ENCODE results near the gene PHF20. TPM values are rescaled to one million over a fixed set of nuclear protein-coding genes. Genes with fewer than 3 reads are reported as not detected.
A peak's percentile ranks its signal among the peaks of the same experiment; 100 is the strongest.

Gene PHF20
- polyA plus RNA-seq, 3 donors = 54.7 to 78.2 (median 73.6) TPM

- intact Hi-C loops (cut with micrococcal nuclease) = no loop called here
- peaks cover 94% of the 10 kb centered on the region for H3K79me2 ChIP-seq (ENCODE audit: insufficient read depth, low read length)
- H3K27me3 ChIP-seq (ENCODE audit: control insufficient read depth in 2 of 2, insufficient read depth in 2 of 2, low read length in 2 of 2) = no peaks in the 10 kb centered on the region
- H4K20me1 ChIP-seq (ENCODE audit: insufficient read depth, low read length) = peaks cover 100% of the 10 kb centered on the region
- peaks cover 0 to 5% (median 0%) of the 10 kb centered on the region in 3 donors for H3K27me3 Mint-ChIP-seq (ENCODE audit: low read depth in 3 of 3)
- H3K4me2 ChIP-seq (replicated peaks; ENCODE audit: extremely low read depth, low read length, poor library complexity, severe bottlenecking) = no peak overlapping the region
- WGBS (ENCODE audit: insufficient coverage) = 93% methylated on average over 6 of the region's 13 CpGs
- no peak for DNase-seq
- peaks cover 78 to 96% of the 10 kb centered on the region in 2 donors for H3K36me3 Mint-ChIP-seq
- H3K27ac Mint-ChIP-seq = no peak overlapping the region
- H3K4me1 ChIP-seq (ENCODE audit: control insufficient read depth in 1 of 2, insufficient read depth in 2 of 2, low read length in 2 of 2) = no peaks in the 10 kb centered on the region
- H3K36me3 ChIP-seq (replicated peaks in 1 of 2; ENCODE audit: control insufficient read depth in 1 of 2, insufficient read depth in 2 of 2, low read length in 2 of 2) = peaks cover 94 to 98% of the 10 kb centered on the region in 2 donors
- no peak overlapping the region for H3K4me3 ChIP-seq (replicated peaks in 1 of 3; ENCODE audit: low read depth in 2 of 3, low read length in 3 of 3)
- no peak overlapping the region for H3K9ac ChIP-seq (ENCODE audit: insufficient read depth, low read length, poor library complexity, severe bottlenecking)
- H3K4me1 Mint-ChIP-seq = no peaks in the 10 kb centered on the region
- no peaks in the 10 kb centered on the region for H3K9me3 ChIP-seq (replicated peaks in 1 of 2; ENCODE audit: control insufficient read depth in 1 of 2, insufficient read depth in 1 of 2, low read length in 2 of 2)
- no peak overlapping the region for H3K4me3 Mint-ChIP-seq
- no peak overlapping the region for H2AFZ ChIP-seq (ENCODE audit: insufficient read depth, low read depth, low read length, poor library complexity, severe bottlenecking)
- TF ChIP-seq, protein P1, sequence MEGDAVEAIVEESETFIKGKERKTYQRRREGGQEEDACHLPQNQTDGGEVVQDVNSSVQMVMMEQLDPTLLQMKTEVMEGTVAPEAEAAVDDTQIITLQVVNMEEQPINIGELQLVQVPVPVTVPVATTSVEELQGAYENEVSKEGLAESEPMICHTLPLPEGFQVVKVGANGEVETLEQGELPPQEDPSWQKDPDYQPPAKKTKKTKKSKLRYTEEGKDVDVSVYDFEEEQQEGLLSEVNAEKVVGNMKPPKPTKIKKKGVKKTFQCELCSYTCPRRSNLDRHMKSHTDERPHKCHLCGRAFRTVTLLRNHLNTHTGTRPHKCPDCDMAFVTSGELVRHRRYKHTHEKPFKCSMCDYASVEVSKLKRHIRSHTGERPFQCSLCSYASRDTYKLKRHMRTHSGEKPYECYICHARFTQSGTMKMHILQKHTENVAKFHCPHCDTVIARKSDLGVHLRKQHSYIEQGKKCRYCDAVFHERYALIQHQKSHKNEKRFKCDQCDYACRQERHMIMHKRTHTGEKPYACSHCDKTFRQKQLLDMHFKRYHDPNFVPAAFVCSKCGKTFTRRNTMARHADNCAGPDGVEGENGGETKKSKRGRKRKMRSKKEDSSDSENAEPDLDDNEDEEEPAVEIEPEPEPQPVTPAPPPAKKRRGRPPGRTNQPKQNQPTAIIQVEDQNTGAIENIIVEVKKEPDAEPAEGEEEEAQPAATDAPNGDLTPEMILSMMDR (IDR thresholded peaks at IDR 0.05) = no peak
- H3K9me3 Mint-ChIP-seq = peaks cover 0 to 2% (median 0%) of the 10 kb centered on the region in 7 donors
- no peak overlapping the region for H3K27ac ChIP-seq (ENCODE audit: low read depth in 1 of 2, low read length in 2 of 2)
These were observed 47.2 kb upstream of the PHF20 start for GRCh38 chr20:35724321-35725230.

DNA sequence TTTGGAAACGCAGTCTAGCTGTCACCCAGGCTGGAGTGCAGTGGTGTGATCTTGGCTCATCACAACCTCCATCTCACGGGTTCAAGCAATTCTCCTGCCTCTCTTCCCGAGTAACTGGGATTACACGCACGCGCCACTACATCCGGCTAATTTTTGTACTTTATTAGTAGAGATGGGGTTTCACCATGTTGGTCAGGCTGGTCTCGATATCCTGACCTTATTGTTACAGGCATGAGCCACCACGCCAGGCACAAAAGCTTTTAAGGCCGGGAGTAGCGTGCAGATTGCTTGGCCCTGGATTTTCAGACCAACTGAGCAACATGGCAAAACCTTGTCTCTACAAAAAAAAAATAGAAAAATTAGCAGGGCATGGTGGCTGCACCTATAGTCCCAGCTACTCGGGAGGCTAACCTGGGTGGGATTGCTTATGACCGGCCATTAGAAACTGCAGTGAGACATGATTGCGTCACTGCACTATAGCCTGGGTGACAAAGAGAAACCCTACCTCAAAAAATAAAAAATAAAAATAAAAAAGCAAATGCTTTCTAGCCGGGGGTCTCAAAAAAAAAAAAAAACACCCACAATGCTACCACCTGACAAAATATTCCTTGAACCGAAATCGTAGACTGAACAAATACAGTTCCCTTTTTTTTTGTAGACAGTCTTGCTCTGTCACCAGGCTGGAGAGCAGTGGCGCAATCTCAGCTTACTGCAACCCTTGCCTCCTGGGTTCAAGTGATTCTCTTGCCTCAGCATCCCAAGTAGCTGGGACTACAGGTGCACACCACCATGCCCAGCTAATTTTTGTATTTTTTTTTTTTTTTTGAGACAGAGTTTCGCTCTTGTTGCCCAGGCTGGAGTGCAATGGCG, 44.7 kb upstream of the PHF20 start:
- H3K27me3 Mint-ChIP-seq (ENCODE audit: low read depth in 3 of 3) = peaks cover 0 to 5% (median 0%) of the 10 kb centered on the region in 3 donors
- H3K9ac ChIP-seq (ENCODE audit: insufficient read depth, low read length, poor library complexity, severe bottlenecking) = no peak overlapping the region
- H3K27ac Mint-ChIP-seq = peak overlapping the region in 5 of 7 donors; percentile 7 to 74 (median 58)
- H3K4me1 Mint-ChIP-seq = no peaks in the 10 kb centered on the region
- H3K4me1 ChIP-seq (ENCODE audit: control insufficient read depth in 1 of 2, insufficient read depth in 2 of 2, low read length in 2 of 2) = no peaks in the 10 kb centered on the region
- peak overlapping the region; percentile 0 to 2 for H3K27ac ChIP-seq (ENCODE audit: low read depth in 1 of 2, low read length in 2 of 2)
- H3K4me3 ChIP-seq (replicated peaks in 1 of 3; ENCODE audit: low read depth in 2 of 3, low read length in 3 of 3) = no peak overlapping the region
- WGBS (ENCODE audit: insufficient coverage) = 80% methylated on average over 8 of the region's 20 CpGs
- H3K27me3 ChIP-seq (ENCODE audit: control insufficient read depth in 2 of 2, insufficient read depth in 2 of 2, low read length in 2 of 2) = no peaks in the 10 kb centered on the region
- peaks cover 75 to 95% of the 10 kb centered on the region in 2 donors for H3K36me3 Mint-ChIP-seq
- H3K36me3 ChIP-seq (replicated peaks in 1 of 2; ENCODE audit: control insufficient read depth in 1 of 2, insufficient read depth in 2 of 2, low read length in 2 of 2) = peaks cover 94 to 98% of the 10 kb centered on the region in 2 donors
- TF ChIP-seq, protein P1 (IDR thresholded peaks at IDR 0.05) = no peak
- H2AFZ ChIP-seq (ENCODE audit: insufficient read depth, low read depth, low read length, poor library complexity, severe bottlenecking) = no peak overlapping the region
- no peak overlapping the region for H3K4me3 Mint-ChIP-seq
- H3K9me3 Mint-ChIP-seq = peaks cover 0 to 2% (median 0%) of the 10 kb centered on the region in 7 donors
- intact Hi-C loops (cut with micrococcal nuclease) = no loop called here
- H3K9me3 ChIP-seq (replicated peaks in 1 of 2; ENCODE audit: control insufficient read depth in 1 of 2, insufficient read depth in 1 of 2, low read length in 2 of 2) = no peaks in the 10 kb centered on the region
- peaks cover 100% of the 10 kb centered on the region for H4K20me1 ChIP-seq (ENCODE audit: insufficient read depth, low read length)
- no peak overlapping the region for H3K4me2 ChIP-seq (replicated peaks; ENCODE audit: extremely low read depth, low read length, poor library complexity, severe bottlenecking)
- peak; percentile 38 to 55 (median 51) for DNase-seq
- peaks cover 94% of the 10 kb centered on the region for H3K79me2 ChIP-seq (ENCODE audit: insufficient read depth, low read length)
